Stimulated activated CD8-positive, alpha-beta memory T cell treated with anti-CD3 and anti-CD28 coated beads, Interleukin-7, amount 100 ng/mL, for 24 hours (primary cell): Measurements from ENCODE around the gene RGPD3.
"Not testable (repeated sequence)": the region's sequence is repeated elsewhere in the genome, so short reads cannot be mapped to it uniquely, and the experiment has no call there.

Experiments
- DNase-seq: peaks from one replicate; pipeline ENCODE4 v3.0.0-alpha.2; 2020; ENCODE audit warnings: low read depth

The RGPD3 gene

DNA sequence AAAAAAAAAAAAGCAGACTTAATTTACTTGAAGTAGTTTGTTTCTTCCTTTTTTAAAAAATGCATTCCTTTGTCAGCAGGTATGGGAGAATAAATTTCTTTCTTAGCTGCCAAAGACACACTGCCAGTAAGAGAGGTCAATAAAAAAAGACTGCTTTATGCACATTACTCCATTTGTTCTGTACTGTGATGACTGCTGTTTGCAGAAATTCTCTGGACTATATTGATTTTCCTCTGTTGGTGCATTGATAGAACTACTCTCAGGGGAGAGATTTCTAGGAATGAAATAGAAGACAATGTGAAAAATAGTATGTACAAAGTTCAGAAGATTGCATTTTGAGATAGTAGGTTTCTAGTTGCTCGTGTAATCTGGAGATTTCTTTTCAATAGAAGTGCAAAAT is 11.3 kb upstream of the RGPD3 start:
- DNase-seq: not testable (repeated sequence)

DNA sequence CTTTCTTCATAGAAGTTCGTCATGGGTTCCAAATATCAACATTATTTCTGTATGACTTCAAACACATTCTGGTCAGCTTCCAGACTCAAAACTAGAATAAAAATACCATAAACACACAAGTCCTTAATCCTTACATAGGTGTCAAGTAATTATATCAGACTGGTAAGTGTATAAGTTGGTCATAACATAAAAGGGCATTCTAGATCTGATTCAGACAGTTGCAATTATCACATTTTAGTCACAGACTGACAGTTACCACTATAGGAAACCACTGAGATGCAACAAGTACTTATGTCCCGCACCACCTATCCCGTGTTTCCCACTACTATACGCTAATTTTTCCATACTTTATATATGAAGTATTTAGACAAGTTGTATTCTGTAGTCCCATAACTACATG is 9.4 kb upstream of the RGPD3 start:
- not testable (repeated sequence) for DNase-seq

DNA sequence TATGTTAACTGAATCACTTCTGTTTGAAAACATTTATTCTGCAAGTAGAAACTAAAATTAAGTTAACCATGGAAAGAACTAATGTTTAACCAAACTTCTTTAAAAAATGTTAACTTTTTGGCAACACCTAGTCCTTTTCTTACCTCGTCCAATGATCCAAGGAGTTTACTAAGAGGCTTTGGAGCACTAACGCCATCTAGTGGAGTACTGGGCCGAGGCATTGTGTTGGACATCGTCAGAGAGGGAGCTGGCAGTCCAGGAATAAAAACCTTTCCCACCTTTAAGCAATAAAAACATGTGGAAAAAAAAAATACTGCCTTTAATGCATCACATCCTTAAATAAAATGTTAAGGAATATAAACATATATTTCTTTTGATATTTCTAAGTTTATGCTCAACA is 2.4 kb upstream of the RGPD3 start:
- peak; percentile 23 for DNase-seq

DNA sequence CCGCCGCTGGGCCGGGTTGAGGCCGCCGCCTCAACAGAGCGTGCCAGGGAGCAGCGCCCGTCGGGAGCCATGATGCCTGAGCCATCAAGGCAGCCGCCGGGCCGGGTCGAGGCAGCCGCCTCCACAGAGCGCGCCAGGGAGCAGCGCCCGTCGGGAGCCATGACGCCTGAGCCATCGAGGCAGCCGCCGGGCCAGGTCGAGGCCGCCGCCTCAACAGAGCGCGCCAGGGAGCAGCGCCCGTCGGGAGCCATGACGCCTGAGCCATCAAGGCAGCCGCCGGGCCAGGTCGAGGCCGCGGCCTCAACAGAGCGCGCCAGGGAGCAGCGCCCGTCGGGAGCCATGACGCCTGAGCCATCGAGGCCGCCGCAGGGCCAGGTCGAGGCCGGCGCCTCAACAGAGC is 697 bp downstream of the RGPD3 start:
- not testable (repeated sequence) for DNase-seq

DNA sequence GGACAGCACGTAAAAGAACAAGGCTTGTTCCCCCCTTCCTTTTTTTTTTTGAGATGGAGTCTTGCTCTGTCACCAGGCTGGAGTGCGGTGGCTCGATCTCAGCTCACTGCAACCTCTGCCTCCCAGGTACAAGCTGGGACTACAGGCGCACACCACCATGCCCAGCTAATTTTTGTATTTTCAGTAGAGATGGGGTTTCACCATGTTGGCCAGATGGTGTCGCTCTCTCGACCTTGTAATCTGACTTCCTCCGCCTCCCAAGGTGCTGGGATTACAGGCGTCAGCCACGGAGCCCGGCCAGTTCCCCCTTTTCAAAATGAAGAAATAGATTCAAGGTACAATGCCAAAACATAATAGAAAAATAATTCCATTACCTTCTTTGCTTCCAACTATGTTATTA is 6.3 kb downstream of the RGPD3 start:
- not testable (repeated sequence) for DNase-seq

DNA sequence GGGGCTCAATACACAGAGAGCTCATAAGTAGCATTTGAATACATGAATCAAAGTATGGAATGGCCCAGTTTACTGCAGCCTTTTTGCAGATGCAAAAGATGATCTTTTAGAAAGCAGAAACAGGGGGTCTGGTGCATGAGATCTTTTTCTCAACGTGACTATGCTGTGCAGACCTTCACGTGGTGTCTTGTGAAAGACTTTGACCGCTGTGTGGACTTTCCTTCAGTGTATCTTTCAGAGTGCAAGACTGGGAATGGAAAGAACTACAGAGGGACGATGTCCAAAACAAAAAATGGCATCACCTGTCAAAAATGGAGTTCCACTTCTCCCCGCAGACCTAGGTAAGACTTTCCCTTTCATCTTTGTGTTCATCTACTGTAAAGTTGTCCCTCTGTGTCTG is 77.5 kb downstream of the RGPD3 start:
- DNase-seq: not testable (repeated sequence)

DNA sequence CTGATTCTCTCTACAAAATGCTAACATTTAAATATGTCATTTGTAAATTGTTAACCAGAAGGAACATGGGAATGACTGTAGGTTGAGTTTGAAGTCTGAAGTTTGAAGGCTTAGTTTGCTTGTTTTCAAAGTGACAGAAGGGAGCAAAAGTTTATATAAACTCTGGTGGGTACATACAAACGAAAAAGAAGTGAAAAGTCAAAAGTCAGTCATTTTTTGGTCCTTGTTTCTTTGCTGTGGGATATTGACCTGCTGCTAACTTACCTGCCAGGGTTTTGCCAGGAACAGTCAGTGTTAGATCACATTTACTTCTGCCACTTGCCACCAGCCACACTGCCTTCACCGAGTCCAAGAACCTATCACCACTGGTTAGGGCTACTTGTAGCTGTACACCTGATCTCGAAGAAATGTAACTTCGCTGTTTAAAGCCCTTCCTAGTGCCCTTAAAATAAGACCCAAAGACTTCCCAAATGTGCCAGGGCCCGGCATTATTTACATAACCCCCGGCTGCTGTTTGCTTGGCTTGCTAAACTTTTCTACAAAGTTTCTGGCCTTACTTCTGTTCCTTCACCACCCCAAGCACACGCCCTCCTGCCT is 79.3 kb downstream of the RGPD3 start:
- not testable (repeated sequence) for DNase-seq

DNA sequence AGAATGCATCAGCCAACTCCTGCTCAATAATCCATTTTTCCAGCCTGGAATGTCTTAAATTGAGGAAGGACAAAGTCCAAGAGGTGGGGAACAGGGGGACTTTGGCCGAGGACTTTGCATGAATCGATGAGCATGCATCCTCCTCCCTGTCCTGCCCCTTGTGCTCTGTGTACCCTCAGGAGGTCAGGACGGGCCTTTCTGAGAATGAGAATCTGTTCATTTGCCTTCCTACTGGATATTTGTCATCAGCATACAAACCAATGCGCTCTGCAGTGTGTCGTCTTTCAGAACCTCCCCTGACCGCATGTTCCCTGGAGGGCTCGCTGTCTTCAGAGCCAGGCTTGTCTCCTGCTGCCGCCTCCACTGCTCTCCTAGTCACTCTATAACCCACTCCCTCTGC is 83.7 kb downstream of the RGPD3 start:
- DNase-seq: not testable (repeated sequence)

DNA sequence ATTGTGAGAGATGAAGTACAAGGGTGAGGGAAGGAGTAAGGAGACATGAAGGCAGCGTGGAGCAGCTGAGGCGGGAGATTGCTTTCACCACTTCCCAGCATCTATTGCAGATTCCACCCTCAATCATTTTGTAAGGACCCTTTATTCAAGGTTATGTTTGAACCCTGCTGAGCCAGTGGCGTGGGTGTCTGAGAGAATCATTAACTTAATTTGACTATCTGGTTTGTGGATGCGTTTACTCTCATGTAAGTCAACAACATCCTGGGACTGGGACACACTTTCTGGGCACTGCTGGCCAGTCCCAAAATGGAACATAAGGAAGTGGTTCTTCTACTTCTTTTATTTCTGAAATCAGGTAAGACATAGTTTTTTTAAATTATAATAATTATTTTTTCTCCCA is 86.3 kb downstream of the RGPD3 start:
- DNase-seq: not testable (repeated sequence)

DNA sequence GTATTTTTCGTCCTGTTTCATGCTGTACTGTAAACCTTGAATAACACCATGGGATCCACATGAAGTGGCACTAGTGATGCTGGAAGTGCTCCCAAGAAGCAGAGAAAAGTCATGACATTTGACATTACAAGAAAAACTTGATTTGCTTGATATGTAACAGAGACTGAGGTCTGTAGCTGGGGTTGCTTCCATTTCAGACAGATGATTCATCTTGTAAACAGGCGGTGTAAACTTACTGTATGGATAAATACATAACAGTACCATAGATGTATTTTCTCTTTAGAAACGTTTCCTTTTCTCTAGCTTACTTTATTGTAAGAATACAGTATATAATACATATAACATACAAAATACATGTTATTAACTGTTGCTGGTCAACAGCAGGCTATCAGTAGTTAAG is 88.6 kb downstream of the RGPD3 start:
- not testable (repeated sequence) for DNase-seq

DNA sequence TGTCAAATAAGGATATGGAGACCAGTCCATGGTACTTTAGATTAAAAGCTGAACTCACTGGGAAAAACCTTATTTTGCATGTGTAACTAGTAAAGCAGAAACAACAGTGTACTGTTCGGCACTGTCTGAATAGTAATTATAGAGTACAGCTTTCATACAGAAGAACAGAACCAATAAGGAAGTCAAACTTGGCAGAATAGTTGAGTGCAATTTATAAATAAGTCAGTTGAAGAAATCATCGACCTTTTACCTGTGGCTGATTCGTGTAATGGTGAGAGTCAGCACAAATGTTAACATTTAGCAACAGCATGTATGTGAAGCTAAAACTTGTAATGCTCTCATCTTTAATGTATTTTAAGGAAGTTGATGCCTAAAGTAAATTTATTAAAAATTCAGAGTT is 99.0 kb downstream of the RGPD3 start:
- DNase-seq: not testable (repeated sequence)

DNA sequence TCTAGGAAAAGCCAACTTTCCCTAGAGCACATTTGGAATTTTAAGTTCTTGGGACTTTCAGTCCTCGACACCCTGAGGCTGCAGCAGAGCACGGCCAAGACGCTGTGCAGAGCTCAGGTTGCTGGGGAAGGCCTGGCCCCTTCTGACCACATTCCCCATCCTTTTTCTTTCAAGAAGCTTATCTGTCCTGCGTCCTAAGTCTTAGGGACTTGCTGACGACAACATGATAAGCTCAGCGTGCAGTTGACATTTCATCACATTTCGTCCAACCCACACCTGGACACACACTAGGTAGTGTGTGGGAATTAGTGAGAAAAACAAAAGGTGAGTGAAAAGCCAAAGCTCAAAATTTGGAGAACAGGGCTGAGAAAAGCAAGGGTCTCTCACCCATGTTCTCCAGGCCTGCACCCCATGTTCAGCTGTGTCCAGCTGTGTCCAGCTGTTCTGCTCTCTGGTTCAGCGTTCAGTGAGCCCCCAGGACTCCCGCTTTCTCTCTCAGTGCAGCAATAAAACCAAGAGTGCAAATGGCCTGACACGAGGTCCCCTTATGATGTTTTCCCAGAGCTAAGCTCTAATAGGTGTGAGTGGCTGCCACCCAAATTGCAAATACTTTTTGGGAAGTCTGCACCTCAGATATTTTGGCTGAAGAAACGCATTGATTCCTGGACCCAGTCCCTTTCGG is 101.9 kb downstream of the RGPD3 start:
- no peak for DNase-seq

DNA sequence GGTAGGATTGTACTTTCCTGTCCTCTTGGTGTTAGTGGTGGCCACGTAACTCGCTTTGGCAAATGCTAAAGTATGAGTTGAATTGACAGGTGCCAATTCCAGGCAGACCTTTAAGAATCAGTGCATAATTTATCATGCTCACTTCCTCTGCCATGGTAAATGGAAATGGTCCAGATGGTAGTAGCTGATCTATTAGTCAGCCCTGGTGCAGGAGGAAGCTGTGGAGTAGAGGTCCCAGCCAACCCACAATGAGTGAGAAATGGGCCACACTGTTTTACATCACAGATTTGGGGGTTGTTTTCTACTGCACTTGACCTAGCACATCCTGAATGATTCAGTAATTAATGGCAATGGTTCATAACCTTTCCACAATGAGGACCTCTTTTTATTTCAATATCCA is 104.4 kb downstream of the RGPD3 start:
- DNase-seq: no peak

DNA sequence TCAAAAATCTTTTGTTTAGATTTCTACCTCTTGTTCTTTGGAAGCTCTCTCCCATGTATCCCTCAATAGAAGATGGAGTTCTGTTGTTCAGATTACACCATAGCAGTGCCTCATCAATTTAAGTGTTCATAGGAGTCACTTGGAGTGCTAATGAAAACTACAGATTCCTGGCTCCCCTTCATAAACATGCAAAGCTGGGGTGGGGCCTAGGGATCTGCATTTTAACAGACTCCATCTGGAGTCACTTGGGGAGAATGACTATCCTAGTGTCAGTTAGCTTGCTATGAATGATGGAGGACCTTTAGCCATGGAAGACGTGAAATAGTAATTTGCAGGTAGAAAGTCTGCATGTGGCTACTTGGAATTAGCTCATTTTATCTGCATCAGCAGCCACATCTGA is 105.4 kb downstream of the RGPD3 start:
- DNase-seq: no peak

DNA sequence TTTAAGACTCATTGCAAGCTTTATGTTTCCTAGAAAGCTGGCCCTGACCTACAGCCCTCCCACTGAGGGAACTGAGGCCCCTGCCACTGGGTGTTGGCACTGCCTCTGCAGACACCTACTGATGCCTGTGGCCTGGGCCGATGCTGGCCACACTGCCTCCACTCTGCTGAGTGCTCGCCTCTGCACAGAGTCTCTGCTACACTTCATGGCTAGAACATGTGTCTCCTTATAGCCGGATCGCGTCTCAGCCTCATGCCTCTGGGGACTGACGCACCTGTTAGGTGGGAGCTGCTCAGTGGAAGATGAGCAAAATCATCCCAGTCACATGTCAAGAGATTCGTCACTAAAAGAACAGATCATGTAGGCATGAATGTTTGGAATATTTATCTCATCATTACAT is 108.7 kb downstream of the RGPD3 start:
- DNase-seq: no peak

DNA sequence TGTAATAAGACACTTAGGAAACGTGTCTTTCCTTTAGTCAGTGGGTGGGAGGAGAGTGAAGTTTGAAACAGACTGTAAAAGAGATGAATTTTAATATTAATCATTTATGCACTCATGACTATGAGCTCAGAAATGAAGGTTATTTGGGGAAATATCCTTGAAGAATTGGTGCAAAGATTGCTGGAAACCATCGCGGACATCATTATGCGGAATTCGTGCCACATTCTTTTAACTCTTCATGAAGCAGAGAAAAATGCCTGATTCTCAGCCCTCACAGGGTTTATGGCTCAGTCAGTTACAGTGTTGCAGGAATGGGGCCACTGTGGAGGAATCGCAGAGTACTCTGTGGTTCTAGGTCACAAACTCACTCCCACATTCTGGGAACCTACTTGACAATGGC is 109.7 kb downstream of the RGPD3 start:
- no peak for DNase-seq

DNA sequence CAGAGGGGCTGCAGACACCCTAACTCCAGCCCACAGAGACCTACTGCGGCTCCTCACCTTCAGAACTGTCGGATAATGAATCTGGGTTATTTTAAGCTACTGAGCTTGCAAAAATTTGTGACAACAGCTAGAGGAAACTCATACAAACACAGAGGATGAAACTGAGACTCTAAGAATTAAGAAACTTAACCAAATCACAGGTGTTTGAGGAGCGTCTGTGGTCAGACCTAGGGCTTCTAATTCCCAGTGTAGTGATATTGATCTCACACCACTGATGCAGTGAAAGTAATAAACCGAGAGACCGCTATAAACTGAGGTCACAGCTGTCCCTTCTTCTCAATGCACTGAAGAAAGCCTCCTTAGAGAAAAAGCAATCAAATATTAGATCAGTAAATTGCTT is 110.1 kb downstream of the RGPD3 start:
- no peak for DNase-seq

DNA sequence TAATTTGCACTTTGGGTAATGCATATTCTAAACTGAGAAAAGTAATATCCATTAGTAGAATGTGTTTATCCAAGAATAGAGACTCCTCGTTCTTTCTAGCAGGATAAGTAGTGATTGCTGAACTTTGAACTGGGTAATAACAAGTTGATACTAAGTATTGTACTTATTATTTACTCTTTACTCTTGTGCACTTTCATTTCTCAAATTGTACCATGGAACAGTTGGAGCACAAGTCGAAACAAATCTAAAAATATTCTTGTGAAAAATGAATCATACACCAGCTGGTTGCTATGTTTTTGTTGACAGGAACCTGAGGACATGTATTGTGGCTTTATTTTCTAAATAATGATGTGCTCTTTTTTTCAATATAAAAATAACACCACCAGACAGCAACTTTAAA is 111.9 kb downstream of the RGPD3 start:
- DNase-seq: no peak

DNA sequence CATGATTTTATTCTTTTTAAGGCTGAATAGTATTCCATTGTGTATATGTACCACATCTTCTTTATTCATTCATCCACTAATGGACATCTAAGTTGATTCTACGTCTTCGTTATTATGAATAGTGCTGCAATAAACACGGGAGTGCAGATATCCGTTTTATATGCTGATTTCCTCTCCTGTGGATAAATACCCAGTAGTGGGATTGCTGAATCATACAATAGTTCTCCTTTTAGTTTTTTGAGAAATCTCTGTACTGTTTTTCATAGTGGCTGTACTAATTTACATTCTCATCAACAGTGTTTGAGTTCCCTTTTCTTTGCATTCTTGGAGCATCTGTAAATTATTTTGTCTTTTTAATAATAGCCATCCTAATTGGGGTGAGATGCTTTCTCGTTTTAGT is 114.5 kb downstream of the RGPD3 start:
- no peak for DNase-seq

DNA sequence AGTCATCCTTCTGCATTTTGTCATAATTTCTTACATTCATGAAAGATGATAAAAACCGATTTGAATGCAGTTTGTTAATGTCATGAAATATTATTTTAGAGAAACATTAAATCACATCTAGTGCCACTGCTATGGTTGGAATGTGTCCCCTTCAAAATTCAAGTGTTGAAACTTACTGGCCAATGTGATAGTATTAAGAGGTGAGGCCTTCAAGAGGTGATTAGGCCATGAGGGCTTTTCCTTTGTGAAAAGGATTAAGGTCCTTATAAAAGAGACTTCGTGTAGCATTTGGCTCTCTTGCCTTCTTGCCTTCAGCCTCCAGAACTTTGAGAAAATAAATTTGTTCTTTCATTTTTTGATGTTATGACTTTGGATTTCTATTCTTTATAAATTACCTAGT is 117.2 kb downstream of the RGPD3 start:
- DNase-seq: no peak

DNA sequence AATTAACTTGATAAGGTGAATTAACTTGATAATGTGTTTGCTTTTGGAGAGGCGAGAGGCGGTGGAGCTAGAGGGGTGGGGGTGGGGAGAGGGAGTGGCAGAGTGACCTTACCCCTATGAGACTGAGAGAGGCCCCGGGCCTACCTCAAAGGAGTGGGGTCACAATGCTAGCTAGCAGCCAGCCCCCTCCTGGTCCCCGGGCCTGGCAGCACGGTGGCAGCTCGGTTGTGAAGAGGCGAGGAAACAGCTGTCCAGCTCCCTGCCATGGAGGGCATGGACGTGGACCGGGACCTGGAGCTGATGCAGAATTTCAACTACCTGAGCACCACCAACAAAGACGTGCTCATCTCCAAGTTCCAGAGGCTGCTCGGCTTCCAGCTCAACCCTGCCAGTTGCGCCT is 123.9 kb downstream of the RGPD3 start:
- no peak for DNase-seq

DNA sequence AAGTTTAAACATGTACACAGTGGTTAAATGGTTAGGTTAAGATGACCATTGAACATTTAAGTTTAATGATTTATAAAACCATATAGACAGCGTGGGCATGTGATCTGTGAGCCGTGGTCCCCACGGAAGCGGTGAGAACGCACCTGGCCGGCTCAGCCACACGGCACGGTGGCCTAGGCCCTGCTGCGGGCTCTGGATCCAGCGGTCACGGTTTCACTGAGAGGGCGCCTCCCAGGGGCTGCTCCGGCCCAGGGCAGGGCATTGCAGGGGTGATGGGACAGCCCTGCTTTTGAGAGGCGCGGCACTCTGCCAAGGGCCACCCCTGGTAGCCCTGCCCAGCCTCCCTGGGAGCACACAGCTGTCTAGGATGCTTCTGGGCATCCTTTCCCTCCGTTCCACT is 124.9 kb downstream of the RGPD3 start:
- DNase-seq: no peak

DNA sequence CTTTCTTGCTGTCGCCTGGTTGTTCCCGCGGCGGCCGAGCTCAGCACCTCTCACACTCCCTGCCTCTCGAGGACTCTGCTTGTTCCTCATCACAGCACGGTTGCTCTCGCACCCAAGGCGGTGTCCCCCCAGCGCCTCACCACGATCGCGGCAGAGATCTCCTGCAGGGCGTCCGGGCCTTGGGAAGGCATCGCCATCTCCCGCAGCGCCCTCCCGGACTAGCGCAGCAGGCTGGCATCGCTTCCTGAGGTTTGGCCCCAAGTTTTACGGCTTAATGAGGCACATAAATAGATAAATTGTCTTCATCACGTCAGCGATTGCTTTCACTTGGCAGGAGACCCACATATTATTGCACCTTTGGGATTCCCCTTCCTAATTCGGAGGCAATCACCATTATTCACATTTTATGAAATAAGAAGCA is 125.4 kb downstream of the RGPD3 start:
- no peak for DNase-seq

DNA sequence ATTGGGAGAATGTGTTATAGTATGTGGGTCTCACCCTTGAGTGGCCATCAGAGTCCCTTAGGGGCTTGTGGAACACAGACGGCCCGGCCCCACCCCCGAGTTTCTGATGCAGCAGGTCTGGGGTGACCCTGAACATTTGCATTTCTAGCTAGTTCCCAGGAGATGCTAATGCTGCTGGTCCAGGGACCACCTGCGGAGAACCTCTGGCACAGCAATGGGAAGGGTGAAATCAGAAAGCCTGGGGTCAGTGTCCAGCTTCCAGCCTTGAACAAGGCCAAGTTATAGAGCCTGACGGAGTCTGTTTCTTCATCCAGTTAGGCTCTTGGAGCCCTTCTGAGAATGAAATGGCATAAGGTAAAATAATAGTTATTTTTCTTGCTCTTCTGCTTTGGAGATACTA is 126.5 kb downstream of the RGPD3 start:
- no peak for DNase-seq
